CD4-positive, alpha-beta T cell treated with Interleukin-10 for 1 hour (primary cell): ENCODE results near the gene MRC2.
A peak's percentile ranks its signal among the peaks of the same experiment; 100 is the strongest.
"Not testable (repeated sequence)": the region's sequence is repeated elsewhere in the genome, so short reads cannot be mapped to it uniquely, and the experiment has no call there.

ENCODE experiments used
- DNase-seq: peaks from one replicate; pipeline ENCODE4 v3.0.0-alpha.2; 2020

Gene MRC2

DNA sequence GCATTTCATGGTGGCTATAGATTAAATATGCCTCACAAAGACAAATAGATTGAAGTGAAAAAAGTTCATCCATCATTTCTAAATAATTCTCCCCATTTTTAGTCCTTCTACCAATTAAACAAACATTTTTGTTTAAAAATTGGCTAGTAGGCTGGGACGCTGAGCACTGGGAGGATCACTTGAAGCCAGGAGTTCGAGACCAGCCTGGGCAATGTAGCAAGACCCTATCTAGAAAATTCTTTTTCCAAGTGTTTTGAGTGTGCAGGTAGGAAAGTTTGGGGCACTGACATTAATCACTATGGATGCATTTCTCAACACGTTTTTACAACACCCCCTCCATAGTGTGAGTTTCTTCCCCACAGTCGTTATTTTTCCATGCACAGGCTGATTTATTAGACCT lies 56.7 kb downstream of the MRC2 start:
- DNase-seq = no peak

DNA sequence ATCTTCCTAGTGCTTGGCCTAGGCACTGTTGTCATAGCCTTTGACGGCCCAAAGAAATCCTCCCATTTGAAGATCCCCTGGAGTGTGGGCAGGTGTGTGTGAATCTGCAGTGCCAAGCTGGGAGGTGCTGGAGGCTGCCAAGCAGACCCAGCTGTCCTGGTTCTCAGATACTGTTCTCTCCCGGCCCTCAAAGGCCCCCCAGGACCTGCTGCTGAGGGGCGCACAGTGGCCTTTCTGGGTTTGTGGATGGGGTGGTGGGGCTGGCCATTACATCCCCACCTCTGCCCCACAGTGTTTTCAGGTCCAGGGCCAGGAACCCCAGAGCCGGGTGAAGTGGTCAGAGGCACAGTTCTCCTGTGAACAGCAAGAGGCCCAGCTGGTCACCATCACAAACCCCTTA lies 60.5 kb downstream of the MRC2 start:
- DNase-seq = no peak

DNA sequence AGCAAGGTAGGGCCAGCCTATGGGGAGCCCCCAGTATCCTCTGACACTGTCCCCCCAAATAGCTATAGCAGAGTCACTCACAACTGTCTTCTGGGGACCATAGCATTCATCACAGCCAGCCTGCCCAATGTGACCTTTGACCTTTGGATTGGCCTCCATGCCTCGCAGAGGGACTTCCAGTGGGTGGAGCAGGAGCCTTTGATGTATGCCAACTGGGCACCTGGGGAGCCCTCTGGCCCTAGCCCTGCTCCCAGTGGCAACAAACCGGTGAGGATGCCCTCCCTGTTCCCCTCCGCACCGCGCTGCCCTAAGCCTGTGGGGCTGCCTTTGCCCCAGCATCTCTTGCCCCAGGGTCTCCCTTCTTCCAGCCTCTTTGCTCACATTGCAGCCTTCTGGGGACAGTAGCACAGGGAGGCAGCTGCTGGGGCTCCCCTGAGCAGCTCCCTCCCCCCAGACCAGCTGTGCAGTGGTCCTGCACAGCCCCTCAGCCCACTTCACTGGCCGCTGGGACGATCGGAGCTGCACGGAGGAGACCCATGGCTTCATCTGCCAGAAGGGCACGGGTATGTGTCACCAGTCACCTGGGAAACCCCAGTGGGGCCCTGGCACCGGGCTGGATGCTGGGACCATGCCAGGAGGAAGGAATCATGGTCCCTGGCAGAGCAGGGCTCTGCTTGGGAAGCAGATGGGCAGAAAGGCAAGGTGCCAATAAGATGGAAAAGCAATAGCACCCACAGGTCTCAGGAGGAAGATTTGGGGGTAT lies 61.1 kb downstream of the MRC2 start:
- DNase-seq = no peak

DNA sequence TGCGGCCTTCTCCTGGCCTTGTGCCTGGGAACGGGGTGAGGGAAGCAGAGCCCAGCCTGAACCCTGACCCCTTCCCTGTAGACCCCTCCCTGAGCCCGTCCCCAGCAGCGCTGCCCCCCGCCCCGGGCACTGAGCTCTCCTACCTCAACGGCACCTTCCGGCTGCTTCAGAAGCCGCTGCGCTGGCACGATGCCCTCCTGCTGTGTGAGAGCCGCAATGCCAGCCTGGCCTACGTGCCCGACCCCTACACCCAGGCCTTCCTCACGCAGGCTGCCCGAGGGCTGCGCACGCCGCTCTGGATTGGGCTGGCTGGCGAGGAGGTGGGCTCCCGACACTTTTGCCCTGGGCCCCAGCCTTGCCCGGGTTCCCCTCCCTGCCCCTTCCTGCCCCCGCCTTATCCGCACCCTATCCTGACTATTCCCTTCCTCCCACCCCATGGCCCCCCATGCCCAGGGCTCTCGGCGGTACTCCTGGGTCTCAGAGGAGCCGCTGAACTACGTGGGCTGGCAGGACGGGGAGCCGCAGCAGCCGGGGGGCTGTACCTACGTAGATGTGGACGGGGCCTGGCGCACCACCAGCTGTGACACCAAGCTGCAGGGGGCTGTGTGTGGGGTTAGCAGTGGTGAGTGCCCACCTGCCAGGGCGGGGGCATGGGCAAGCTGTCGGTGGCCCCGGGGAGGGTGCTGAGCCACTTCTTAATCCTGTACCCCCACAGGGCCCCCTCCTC lies 62.1 kb downstream of the MRC2 start:
- DNase-seq = no peak

DNA sequence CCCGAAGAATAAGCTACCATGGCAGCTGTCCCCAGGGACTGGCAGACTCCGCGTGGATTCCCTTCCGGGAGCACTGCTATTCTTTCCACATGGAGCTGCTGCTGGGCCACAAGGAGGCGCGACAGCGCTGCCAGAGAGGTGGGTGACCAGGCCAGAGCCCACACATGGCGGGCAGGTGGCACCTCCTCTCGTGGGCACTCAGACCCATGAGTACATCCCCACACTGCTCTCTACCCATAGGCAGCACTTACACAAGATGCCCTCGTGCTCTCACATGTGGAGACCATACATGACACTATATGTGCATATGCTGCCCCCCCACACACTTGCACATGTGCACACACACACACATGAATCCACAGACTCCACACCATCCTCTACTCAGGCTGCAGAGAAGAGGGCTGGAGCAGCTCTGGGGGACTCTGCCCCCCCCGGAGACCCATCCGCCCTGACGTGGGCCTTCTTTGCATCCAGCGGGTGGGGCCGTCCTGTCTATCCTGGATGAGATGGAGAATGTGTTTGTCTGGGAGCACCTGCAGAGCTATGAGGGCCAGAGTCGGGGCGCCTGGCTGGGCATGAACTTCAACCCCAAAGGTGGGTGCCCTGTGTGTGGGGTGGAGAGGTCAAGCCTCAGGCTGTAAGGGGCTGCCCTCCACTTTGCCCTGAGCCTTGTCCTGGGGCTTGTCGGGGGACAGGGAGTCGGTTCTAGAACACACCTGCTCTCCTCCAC lies 62.9 kb downstream of the MRC2 start:
- no peak for DNase-seq

DNA sequence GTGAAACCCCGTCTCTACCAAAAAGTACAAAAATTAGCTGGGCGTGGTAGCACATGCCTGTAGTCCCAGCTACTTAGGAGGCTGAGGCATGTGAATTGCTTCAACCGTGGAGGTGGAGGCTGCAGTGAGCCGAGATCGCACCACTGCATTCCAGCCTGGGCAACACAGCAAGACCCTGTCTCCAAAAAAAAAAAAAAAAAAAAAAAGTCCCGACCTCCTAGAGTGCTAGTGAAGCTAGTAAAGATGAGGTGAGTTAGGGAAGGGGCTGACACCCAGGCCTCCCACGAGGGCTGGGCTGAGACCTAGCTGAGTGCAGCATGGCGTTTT lies 64.1 kb downstream of the MRC2 start:
- DNase-seq = not testable (repeated sequence)

DNA sequence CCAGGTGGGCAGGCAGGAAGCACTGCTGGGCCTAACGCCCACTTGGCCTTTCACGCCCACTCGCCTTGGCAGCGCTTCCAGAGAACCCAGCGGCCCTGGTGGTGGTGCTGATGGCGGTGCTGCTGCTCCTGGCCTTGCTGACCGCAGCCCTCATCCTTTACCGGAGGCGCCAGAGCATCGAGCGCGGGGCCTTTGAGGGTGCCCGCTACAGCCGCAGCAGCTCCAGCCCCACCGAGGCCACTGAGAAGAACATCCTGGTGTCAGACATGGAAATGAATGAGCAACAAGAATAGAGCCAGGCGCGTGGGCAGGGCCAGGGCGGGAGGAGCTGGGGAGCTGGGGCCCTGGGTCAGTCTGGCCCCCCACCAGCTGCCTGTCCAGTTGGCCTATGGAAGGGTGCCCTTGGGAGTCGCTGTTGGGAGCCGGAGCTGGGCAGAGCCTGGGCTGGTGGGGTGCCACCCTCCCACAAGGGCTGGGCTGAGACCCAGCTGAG lies 64.7 kb downstream of the MRC2 start:
- no peak for DNase-seq

DNA sequence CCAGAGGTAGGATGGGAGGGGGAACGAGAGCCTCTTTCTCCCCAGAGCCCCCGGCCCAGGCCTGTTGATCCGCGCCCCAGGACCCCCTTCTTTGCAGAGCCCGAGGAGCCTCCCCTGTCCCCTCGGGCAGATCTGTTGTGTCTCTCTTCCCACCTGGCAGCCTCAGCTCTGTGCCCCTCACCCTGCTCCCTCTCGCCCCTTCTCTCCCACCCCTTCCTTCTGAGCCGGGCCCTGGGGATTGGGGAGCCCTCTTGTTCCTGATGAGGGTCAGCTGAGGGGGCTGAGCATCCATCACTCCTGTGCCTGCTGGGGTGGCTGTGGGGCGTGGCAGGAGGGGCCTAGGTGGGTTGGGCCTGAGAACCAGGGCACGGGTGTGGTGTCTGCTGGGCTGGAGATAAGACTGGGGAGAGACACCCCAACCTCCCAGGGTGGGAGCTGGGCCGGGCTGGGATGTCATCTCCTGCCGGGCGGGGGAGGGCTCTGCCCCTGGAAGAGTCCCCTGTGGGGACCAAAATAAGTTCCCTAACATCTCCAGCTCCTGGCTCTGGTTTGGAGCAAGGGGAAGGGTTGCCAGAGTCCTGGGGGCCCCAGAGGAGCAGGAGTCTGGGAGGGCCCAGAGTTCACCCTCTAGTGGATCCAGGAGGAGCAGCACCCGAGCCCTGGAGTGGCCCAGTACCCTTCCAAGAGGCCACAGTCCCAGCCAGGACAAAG lies 65.4 kb downstream of the MRC2 start:
- no peak for DNase-seq

DNA sequence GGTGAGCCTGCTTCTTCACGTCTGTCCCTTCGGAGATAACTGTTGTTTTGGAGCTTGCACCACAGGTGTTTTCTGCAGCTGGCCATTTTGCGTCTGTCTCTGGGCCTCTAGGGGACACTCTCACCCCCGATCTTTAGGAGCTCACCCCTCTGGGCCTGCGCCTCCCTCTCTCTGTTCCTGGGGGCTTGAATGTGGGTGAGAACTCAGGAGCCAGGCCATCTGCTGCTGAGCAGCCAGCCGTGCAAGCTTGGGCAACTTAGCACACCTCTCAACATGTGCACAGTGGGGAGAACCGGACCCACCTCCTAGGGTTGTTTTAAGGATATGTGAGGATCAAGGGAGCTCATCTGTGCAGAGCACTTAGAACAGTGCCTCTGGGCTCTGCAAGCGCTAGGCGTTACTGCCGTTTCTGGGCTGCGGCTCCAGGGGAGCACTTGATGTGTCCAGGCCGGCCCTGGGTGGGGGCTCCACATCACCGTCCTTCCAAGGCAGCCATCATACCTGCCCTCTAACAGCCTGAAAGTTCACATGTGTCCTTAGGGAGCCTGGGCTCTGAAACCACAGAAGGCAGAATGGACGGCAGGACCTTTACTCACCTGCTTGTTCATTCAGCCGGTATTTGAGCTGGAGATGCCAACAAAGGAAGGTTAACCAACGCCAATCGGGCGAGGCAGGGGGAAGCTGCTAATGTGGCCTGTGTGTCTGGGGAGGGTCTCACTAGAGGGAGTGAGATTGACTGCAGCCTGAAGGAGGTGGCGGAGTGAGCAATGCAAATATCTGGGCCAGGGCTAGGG lies 66.3 kb downstream of the MRC2 start:
- no peak for DNase-seq

DNA sequence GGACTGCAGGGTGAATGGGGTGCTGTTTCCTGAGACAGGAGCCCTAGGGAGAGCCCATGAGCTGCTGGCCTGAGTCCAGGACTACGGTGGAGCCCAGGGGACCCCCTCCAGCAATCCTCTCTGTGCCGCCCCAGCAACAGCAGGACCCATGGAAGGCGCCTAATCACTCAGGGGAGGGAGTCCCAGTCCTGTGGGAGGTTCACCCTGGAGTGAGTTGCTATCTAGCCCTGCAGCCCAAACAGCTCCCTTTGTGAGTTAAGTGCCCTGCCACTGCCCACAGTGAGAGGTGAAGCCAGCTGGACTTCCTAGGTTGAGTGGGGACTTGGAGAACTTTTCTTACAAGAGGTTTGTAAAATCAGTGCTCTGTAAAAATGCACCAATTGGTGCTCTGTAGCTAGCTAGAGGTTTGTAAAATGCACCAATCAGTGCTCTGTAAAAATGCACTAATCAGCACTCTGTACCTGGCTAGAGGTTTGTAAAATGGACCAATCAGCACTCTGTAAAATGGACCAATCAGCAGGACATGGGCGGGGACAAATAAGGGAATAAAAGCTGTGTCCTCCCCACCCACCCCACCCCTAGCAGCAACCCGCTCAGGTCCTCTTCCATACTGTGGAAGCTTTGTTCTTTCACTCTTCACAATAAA lies 67.7 kb downstream of the MRC2 start:
- DNase-seq = not testable (repeated sequence)

DNA sequence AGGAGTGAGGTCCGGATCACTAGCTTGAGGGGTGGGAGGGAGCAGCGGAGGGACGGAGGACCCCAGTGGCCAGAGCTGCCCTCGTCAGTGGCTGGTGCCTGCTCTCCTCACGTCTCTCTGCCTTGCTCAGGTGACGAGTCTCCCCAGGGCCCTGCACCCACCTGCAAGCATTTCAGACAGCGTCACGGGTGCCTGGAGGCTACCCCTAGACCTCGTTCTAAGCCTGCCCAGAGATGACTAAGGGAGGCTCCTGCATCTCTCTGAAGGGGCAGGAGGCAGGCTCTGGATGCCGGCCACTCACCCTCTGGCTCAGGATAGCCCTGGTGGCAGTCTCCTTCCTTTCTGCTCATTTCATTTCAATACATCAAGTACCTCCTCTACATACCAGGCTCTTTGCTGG lies 68.8 kb downstream of the MRC2 start:
- DNase-seq = no peak

DNA sequence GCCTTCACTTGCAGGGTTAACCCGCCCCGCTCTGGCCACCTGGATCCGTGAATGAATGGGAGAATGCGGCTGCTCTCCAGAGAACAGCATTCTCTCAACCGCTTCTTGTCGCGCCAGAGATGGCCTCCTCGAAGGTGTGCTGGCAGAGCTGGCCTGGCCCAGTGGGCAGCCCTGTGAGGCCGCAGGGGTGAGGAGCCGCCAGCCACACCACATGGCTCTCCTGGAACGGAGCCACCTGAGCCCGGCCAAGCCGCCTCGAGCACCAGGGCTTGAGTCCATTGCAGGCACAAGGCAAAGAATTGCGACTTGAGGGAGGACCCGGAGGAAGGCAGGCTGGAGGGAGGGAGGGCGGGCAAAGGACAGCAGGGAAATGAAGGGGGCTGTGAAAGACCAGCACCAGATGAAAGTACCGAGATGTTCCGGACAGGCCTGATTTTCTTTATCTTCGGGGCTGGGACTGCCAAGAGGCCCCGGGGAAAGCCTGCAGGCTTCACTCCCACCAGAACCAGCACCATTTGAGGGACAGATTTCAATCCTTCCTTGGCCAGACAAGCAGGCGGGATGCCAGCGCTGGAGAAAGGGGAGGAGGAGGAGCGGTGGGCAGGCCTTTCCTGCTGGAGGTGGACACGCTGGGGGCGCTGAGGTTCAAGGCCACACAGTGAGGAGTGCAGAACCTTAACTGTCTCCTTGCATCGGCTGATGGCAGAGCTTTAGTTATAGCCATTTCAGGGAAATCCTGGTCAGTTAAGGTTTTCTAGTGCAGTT lies 69.4 kb downstream of the MRC2 start:
- no peak for DNase-seq

DNA sequence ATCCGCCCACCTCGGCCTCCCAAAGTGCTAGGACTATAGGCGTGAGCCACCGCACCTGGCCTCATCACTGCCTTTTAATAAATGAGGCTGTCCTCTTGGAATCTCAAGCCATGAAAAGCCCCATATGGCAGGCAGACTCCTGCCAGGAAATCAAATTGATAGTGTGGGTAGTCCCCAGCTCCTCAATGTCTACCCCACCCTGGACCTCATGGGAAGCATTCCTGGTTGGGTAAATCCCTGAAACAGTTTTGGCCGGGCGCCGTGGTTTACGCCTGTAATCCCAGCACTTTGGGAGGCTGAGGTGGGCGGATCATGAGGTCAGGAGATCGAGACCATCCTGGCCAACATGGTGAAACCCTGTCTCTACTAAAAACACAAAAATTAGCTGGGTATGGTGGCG lies 71.0 kb downstream of the MRC2 start:
- DNase-seq = not testable (repeated sequence)

DNA sequence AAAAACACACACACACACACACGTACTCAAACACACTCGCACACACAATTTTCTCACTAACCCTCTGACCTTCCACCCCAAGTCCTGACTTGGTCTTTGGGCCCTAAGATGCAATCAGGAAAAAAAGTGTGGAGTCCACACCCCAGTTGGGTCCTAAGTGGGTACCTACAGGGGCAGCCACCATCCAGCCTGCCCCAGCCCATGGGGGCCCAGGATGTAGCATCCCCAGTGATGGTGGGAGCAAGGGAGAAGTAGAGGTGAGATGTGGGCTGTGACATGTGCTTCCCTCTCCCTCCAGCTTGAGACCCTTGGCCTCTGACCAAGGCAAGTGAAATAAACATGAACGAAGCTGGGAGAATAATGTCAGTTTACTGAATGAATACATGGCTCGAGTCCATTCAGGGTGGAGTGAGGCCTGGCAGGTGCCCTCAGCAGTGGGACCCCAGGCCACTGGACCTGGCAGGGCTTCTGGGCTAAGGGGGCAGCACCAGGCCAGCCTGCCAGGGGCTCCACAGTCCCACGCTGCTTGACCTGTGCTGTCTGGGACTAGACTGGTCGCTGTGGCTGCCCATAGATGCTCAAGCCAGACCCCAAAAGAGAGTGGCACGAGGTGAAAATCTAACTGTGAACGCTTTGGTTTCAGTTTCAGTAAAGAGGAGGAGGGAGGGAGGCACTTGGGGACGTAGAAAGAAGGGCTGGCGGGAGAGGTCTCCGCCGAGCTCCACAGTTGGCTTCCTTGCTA lies 73.7 kb downstream of the MRC2 start:
- DNase-seq = no peak

DNA sequence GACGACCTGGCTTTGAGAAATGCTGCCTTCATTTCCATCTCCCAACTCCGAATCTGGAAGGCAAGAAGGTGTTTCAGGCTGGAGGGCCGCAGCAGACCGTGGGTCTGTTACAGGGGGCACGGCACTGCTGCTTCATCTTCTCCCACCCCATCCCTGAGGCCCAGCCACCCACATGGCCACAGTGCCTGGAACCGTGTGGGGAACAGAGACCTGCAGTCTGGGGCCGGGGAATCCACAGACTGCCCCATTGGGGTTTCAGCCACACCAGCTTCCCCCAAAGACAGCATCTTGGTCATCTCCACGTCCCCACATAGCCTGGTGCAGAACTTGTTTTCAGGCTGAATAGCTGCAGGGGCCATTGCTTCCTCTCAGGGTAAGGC lies 74.2 kb downstream of the MRC2 start:
- no peak for DNase-seq

DNA sequence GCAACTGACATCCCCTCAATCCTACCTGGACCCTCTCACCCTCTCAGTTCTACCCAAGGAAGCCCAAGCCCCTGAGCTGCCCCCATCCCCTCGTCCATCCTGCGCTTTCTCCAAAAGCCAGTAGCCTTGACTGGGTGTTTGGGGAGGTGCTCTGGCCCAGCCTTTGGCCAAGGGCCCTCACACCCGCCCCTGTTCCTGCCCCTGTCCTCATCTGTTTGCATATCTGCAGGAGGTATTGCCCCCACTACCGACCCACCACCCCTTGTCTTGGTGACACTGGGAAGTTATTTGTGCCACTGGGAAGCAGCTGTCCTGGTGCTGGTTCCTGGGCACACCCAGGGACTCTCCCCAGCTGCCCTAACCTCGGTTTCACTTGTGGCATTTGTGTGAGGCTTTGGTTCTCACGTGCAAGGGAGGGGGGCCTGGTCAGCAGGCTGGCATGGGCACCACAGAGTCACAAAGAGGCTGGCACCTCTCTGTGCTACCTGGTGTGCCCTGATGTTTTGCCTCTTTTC lies 75.3 kb downstream of the MRC2 start:
- DNase-seq = no peak

DNA sequence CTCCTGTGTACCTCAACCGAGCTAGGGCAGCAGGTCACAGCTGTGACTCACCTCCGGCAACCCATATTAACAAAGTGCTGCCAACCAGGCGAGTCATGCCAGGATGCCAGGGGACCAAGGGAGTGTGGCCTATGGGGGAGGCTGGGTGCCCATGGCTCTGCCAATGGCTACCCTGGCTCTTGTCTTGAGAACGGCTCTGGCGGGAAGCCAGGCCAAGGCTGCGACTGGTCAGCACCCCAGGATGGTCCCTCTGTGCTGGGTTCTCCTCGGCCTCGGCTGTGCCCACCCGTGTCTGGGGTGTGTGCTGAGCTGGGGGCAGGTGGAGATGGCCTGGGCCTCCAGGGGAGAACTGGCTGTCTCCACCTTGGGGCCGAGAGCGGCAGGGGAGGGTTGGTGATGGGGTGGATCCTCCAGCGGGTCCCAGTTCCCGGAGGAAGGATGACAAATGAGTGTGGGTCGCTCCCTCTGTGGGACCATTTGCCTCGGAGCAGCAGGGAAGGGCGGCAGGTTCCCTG lies 75.8 kb downstream of the MRC2 start:
- DNase-seq = no peak

DNA sequence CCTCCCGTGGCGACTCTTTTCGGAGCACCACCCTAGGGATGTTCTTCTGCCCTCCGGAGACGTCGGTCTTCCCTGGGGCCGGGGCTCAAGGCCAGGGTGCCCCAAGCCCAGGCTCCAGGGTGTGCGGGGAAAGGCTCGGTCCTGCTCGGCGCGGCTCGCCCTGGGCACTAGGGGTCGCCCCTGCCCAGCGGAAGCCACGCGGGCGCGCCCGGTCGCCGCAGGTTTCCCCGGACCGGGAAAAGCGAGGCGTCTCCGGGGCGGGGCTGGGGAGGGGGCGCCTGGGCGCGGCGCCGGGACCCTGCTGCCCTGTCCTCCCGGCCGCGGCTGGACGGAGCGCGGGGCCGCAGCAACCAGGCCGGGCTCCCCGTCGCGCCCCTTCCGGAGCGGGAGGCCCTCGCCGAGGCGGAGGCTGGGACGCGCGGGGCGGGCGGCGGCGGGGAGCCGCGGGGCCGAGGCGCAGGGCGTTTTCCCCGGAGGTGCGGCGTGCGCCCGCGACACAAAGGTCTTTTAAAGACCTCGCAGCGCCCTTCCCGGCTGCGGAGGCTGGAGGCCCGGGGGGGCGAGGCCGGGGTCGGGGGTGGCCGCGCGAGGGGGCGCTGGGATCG lies 76.4 kb downstream of the MRC2 start:
- peak; percentile 76 for DNase-seq

DNA sequence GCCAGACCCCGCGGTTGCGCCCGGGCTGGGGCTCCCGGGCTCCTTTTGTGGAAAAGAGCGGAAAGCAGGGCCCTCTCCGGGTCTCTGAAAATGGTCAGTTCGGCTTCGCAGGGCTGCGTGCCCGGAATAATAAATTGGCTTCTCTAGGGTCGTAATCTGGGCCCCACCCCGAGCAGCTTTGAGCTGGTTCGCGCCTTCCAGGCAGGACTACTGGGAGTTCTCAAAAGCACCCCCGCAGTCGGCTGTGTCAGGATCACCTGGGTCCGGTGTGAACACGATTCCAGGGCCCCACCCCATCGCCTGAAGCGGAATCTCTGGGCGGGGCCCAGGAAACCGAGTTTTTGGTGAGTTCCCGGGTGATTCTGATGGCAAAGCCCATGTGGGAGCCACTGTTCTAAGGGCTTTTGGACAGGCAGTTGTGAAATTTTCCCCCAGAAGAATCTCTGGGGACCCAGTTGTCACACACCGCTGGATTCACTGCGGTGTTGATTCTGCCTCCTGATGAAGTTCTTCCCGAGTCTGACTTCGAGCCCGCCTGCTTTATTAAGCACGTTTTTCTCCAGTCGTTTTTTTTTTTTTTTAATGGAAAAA lies 77.0 kb downstream of the MRC2 start:
- no peak for DNase-seq
